Stomach (tissue), 9 donors: ENCODE data around the gene EFCAB12. TPM values are rescaled to one million over a fixed set of nuclear protein-coding genes. Genes with fewer than 3 reads are reported as not detected.
"Not testable (repeated sequence)": the region's sequence is repeated elsewhere in the genome, so short reads cannot be mapped to it uniquely, and the experiment has no call there.

ENCODE experiments used
- DNase-seq, 2 donors: peaks; one replicate each; pipeline versions ENCODE4 v3.0.0 to v3.0.0-alpha.2; 2013 to 2019
- H3K27ac ChIP-seq, 5 donors: fragments of 200-600 bp in 4 of 5; sonication (generic) in 4 of 5; one replicate each; pipeline ENCODE4 v1.5.1; 2013 to 2019; ENCODE audit warnings: mild to moderate bottlenecking in 1 of 5, moderate library complexity in 1 of 5
- H3K27me3 ChIP-seq, 3 donors: fragments of 200-600 bp; sonication (generic); one replicate each; pipeline ENCODE4 v1.5.1; 2017 to 2019; ENCODE audit warnings: mixed run types in 1 of 3
- H3K36me3 ChIP-seq, 4 donors: fragments of 200-600 bp; sonication (generic); 1 replicate in 3 of 4; 2 replicates in 1 of 4; pipeline ENCODE4 v1.5.1; 2016 to 2019
- H3K4me1 ChIP-seq, 4 donors: fragments of 200-600 bp; sonication (generic); one replicate each; pipeline ENCODE4 v1.5.1; 2016 to 2019
- H3K4me3 ChIP-seq, 4 donors: fragments of 200-600 bp; sonication (generic) in 3 of 4; one replicate each; pipeline ENCODE4 v1.5.1; 2016 to 2019; ENCODE audit warnings: mild to moderate bottlenecking in 1 of 4
- H3K9me3 ChIP-seq, 4 donors: fragments of 200-600 bp; sonication (generic); one replicate each; pipeline ENCODE4 v1.5.1; 2016 to 2019
- EP300 ChIP-seq: sonication (generic); formaldehyde crosslinking; IDR thresholded peaks from one replicate; pipeline ENCODE4 v1.6.1; 2017; ENCODE audit warnings: antibody characterized with exemption
- POLR2A ChIP-seq, 4 donors: fragments of 450-650 bp; IDR thresholded peaks; one replicate each; pipeline ENCODE4 v1.6.1; 2016; ENCODE audit warnings: antibody characterized with exemption in 4 of 4, control low read depth in 2 of 4, mild to moderate bottlenecking in 1 of 4, moderate library complexity in 1 of 4
- POLR2AphosphoS5 ChIP-seq, 3 donors: sonication (generic); formaldehyde crosslinking; IDR thresholded peaks; one replicate each; pipeline ENCODE4 v1.6.1; 2016; ENCODE audit warnings: antibody characterized with exemption in 3 of 3
- WGBS, 5 donors: extraction: QIAGEN DNeasy Blood & Tissue Kit in 3 of 5; methylation state at CpG; one replicate each; pipeline versions ENCODE4 v1.1.5 to v1.1.7; 2013 to 2018; 5-methylcytosine and 5-hydroxymethylcytosine counted together
- intact Hi-C: fragments of 100-400 bp; cut with DNase I; formaldehyde crosslinking; loops from one replicate; pipeline ENCODE4 v1.15.1; 2023; ENCODE audit warnings: low total_unique reads
- polyA plus RNA-seq, 3 donors: library from polyadenylated mRNA; stranded (reverse); fragments of 200-250 nt; gene quantifications; one replicate each; pipeline ENCODE4 v1.2.3, GENCODE V29; 2013
- total RNA-seq, 5 donors: library from RNA; depleted of rRNA; stranded (reverse); fragments of >200 nt; gene quantifications; one replicate each; pipeline versions ENCODE4 v1.1.0 to v1.2.3, GENCODE V29; 2014 to 2016
- TF ChIP-seq, protein P1 (sequence below), 7 experiments: fragments of 450-650 bp in 4 of 7; fragments of 200-600 bp in 3 of 7; sonication (generic) in 3 of 7; IDR thresholded peaks; one replicate each; pipeline ENCODE4 v1.5.1; 2016 to 2019; ENCODE audit warnings: antibody characterized with exemption in 7 of 7, control low read depth in 2 of 7, mild to moderate bottlenecking in 1 of 7
- donor health status: healthy with polysubstance abuse.
- donor health status: Bipolar disorder and iron deficiency.
- donor health status: healthy.

EFCAB12 gene
- total and polyA plus RNA-seq, 8 donors = 0.33 to 4.0 (median 1.8) TPM; not detected in 2

DNA sequence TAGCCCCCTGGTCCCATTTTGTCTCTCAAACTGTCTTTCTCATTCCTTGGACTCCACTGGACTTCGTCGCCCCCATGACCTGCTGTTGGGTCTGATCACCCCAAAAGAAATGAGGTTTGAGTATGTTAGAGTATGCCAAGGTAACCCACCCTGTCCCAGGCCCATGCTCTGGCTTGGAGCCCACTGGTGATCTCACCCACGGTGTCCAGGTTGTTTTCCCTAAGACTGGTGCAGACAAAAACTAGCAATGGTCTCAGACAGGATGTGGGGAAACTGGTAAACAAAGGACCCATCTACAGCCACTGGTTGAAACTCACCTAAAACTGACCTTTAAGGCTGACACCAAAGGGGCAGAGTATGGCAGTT lies 38.9 kb downstream of the EFCAB12 start:
- peaks cover 0 to 10% (median 2%) of the 10 kb centered on the region in 4 donors for H3K4me1 ChIP-seq
- DNase-seq = no peak
- no peak overlapping the region for H3K4me3 ChIP-seq
- H3K27me3 ChIP-seq = no peaks in the 10 kb centered on the region
- H3K9me3 ChIP-seq = no peaks in the 10 kb centered on the region
- H3K36me3 ChIP-seq = peaks cover 26 to 78% (median 71%) of the 10 kb centered on the region in 4 donors
- no peak for TF ChIP-seq POLR2AphosphoS5 (IDR thresholded peaks at IDR 0.05)
- TF ChIP-seq, protein P1, sequence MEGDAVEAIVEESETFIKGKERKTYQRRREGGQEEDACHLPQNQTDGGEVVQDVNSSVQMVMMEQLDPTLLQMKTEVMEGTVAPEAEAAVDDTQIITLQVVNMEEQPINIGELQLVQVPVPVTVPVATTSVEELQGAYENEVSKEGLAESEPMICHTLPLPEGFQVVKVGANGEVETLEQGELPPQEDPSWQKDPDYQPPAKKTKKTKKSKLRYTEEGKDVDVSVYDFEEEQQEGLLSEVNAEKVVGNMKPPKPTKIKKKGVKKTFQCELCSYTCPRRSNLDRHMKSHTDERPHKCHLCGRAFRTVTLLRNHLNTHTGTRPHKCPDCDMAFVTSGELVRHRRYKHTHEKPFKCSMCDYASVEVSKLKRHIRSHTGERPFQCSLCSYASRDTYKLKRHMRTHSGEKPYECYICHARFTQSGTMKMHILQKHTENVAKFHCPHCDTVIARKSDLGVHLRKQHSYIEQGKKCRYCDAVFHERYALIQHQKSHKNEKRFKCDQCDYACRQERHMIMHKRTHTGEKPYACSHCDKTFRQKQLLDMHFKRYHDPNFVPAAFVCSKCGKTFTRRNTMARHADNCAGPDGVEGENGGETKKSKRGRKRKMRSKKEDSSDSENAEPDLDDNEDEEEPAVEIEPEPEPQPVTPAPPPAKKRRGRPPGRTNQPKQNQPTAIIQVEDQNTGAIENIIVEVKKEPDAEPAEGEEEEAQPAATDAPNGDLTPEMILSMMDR (IDR thresholded peaks at IDR 0.05) = no peak
- intact Hi-C loops = no loop called here
- WGBS, 5 donors = 79 to 82% (median 81%) methylated on average over 3 of the region's 3 CpGs
- peak overlapping the region in 4 of 5 donors; percentile 8 to 76 (median 68) for H3K27ac ChIP-seq

DNA sequence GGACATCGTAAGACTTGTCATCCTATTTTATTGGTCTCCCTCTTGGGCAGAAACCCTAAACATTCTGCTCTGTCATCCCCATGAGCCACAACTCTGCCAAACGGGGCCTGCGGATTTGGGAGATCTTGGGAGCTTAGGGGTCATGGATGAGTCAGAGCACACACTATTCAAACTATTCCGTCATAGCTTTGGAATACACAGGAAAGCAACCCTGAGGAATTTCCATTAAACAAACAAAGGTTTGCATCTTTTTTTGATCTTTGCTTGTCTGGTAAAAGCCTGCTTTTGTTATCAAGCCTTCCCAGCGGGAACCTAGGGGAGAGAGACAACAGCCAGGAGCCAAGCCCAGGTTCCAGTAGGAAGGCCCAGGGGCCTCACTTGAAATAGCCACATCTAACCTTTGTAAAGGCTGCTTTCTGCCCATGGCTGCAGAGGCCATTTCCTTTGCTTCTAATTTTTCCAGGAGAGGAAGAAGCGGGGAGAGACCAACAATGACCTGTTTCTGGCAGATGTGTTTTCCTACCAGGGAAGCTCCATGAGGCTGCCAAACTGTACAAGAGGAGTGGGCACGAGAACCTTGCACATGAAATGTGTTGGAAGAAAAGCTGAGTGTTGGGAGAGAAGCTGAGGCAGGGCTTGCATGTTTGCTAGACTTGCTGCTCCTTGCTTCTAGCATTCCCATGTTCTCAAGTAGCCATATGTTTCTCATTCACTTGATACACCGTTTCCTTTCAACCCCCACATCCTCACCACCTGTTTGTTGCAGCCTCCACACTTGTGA lies 39.5 kb downstream of the EFCAB12 start:
- peaks cover 0 to 10% (median 2%) of the 10 kb centered on the region in 4 donors for H3K4me1 ChIP-seq
- peaks cover 26 to 75% (median 68%) of the 10 kb centered on the region in 4 donors for H3K36me3 ChIP-seq
- H3K27me3 ChIP-seq, H3K9me3 ChIP-seq, intact Hi-C loops, H3K4me3 ChIP-seq, DNase-seq: not testable (repeated sequence)
- WGBS, 5 donors = 63 to 75% (median 70%) methylated on average over 7 to 8 of the region's 8 CpGs
- peak overlapping the region in 4 of 5 donors; percentile 22 to 76 (median 68) for H3K27ac ChIP-seq

DNA sequence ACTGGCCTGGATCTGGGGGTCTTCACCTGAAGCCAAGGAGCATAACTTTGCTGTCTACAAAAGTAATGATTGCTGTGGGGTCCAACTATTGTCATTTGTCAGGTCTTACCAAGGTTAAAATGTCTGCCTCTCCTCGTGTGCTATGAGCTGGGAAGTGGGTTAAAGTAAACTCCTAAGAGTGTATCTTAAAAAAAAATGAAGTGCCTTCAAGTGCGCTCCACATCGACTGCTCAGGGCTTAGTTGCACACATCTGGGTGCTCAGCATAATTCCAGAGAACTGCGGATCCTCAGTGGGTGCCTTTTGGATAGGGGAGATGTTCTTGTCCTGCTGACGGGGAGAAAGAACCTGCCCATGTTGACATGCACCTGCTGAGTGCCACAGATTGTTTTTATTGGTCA lies 40.9 kb downstream of the EFCAB12 start:
- 84 to 95% (median 91%) methylated on average over 5 of the region's 5 CpGs for WGBS, 5 donors
- no peak overlapping the region for H3K4me3 ChIP-seq
- intact Hi-C loops = no loop called here
- H3K9me3 ChIP-seq = no peaks in the 10 kb centered on the region
- peaks cover 21 to 60% (median 54%) of the 10 kb centered on the region in 4 donors for H3K36me3 ChIP-seq
- no peak for DNase-seq
- H3K27ac ChIP-seq = peak overlapping the region in 4 of 5 donors; percentile 22 to 76 (median 68)
- peaks cover 0 to 14% (median 4%) of the 10 kb centered on the region in 4 donors for H3K4me1 ChIP-seq
- TF ChIP-seq POLR2AphosphoS5 (IDR thresholded peaks at IDR 0.05) (no peak), EP300 (no peak), POLR2A (IDR thresholded peaks at IDR 0.05) (no peak)
- TF ChIP-seq, protein P1 (IDR thresholded peaks at IDR 0.05) = no peak
- no peaks in the 10 kb centered on the region for H3K27me3 ChIP-seq

DNA sequence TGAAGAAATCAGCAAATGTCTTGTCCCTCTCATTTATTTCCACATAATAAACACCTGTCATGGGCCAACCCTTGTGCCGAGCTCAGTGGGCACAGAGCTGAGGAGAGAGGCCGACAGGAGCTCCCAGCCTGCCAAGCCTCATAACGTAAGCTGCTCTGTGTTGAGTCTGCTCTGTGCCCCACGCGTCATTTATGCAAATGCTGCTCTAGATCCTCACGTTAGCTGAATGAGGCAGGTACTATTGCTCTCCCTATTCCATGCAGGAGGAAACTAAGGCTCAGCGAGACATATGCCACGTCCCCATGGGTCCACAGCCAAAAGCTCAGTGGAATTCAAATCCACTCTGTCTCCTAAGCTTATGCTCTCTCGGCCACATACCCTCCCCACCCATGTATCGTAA lies 41.5 kb downstream of the EFCAB12 start:
- H3K27me3 ChIP-seq = no peaks in the 10 kb centered on the region
- DNase-seq = no peak
- H3K4me1 ChIP-seq = peaks cover 0 to 14% (median 4%) of the 10 kb centered on the region in 4 donors
- no peaks in the 10 kb centered on the region for H3K9me3 ChIP-seq
- no peak overlapping the region for H3K27ac ChIP-seq
- intact Hi-C loops = no loop called here
- H3K36me3 ChIP-seq = peaks cover 21 to 55% (median 49%) of the 10 kb centered on the region in 4 donors
- 93 to 97% (median 96%) methylated on average over 9 to 10 of the region's 10 CpGs for whole genome bisulfite sequencing, 5 donors
- no peak overlapping the region for H3K4me3 ChIP-seq
- no peak for TF ChIP-seq EP300
- no peak for TF ChIP-seq POLR2AphosphoS5 (IDR thresholded peaks at IDR 0.05)
- no peak for TF ChIP-seq POLR2A (IDR thresholded peaks at IDR 0.05)
- TF ChIP-seq, protein P1 (IDR thresholded peaks at IDR 0.05) = no peak

DNA sequence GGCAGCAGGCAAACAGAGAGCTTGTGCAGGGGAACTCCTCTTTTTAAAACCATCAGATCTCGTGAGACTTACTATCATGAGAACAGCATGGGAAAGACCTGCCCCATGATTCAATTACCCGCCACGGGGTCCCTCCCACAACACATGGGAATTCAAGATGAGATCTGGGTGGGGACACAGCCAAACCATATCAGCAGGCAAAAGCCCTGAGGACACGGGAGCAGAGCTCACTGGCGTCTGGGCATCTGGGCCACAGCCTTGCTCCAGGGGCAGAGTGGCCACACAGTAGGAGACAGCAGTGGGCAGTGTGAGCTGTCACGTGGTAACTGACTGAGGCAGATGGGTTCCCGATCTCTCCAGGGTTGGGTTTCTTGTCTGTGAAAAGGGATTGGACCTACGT lies 42.9 kb downstream of the EFCAB12 start:
- H3K4me3 ChIP-seq, H3K27ac ChIP-seq, H3K27me3 ChIP-seq, DNase-seq, intact Hi-C loops, H3K9me3 ChIP-seq: not testable (repeated sequence)
- Histone ChIP-seq H3K4me1 (peaks cover 0 to 14% (median 4%) of the 10 kb centered on the region in 4 donors), H3K36me3 (peaks cover 12 to 40% (median 34%) of the 10 kb centered on the region in 4 donors)
- 78 to 87% (median 79%) methylated on average over 7 to 8 of the region's 8 CpGs for WGBS, 5 donors
